Measurements from ENCODE around the gene CLEC16A.

DNA sequence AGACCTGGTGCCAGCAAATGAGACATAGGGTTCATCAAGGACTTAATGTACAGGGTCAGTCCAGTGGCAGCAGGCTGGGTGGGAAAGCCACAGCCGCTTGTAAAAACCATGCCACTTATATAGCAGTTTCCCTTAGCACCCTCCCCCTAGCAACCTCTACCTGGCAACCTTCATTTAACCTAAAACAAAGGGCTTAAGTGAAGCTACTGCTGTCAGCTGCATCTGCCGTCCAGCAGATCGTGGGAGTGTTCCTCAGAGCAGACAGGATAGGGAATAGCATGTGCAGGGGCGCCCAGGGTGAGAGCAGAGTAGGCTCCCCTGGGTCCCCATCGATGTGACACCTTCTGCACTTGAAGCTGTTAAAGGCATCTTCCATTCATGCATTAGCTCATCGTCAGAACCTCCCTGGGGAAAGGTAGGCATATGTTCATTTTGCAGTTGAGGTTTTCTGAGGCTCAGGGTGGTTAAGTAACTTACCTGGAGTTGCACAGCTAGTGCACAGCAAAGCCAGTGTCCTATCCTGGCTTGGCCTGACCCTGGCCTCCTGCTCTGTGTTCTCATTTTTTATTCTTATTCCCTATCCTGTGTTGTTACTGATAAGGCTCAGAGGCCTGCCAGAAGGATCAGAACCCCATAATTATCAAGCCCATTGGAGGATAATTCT lies 199.1 kb downstream of the CLEC16A start:
- TF ChIP-seq, protein P1, sequence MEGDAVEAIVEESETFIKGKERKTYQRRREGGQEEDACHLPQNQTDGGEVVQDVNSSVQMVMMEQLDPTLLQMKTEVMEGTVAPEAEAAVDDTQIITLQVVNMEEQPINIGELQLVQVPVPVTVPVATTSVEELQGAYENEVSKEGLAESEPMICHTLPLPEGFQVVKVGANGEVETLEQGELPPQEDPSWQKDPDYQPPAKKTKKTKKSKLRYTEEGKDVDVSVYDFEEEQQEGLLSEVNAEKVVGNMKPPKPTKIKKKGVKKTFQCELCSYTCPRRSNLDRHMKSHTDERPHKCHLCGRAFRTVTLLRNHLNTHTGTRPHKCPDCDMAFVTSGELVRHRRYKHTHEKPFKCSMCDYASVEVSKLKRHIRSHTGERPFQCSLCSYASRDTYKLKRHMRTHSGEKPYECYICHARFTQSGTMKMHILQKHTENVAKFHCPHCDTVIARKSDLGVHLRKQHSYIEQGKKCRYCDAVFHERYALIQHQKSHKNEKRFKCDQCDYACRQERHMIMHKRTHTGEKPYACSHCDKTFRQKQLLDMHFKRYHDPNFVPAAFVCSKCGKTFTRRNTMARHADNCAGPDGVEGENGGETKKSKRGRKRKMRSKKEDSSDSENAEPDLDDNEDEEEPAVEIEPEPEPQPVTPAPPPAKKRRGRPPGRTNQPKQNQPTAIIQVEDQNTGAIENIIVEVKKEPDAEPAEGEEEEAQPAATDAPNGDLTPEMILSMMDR (IDR thresholded peaks at IDR 0.05) = no peak
- no peak for TF ChIP-seq POLR2A (IDR thresholded peaks at IDR 0.05)
